Fibroblast of pulmonary artery (primary cell): ENCODE data around the gene CNTNAP2.

Experiments used
- DNase-seq: peaks from one replicate; pipeline ENCODE4 v3.0.0-alpha.2; 2010; ENCODE audit warnings: low read depth
- H3K4me3 ChIP-seq: replicated peaks from 2 replicates; pipeline ENCODE4 v1.5.1; 2011; ENCODE audit warnings: low read depth, mild to moderate bottlenecking, control low read depth, low read length, moderate library complexity
- CTCF ChIP-seq: IDR thresholded peaks from 2 replicates; pipeline ENCODE4 v1.5.1; 2011; ENCODE audit warnings: mild to moderate bottlenecking, control low read depth, low read length, inconsistent platforms; ENCODE audit errors: missing control alignments

CNTNAP2 gene

GRCh38 chr7:147432576-147432975 is 1316.0 kb downstream of the CNTNAP2 start:
- no peak for TF ChIP-seq CTCF
- DNase-seq: no peak

GRCh38 chr7:147436718-147437117 is 1320.1 kb downstream of the CNTNAP2 start:
- no peak overlapping the region for H3K4me3 ChIP-seq
- TF ChIP-seq CTCF: no peak
- DNase-seq: no peak

More at GRCh38 chr7:147432576-147432975, 1316.0 kb downstream of the CNTNAP2 start:
- H3K4me3 ChIP-seq: no peak overlapping the region

- DNase-seq: peak; percentile 14
- no peak overlapping the region for H3K4me3 ChIP-seq
- no peak for TF ChIP-seq CTCF
Measured at GRCh38 chr7:147438216-147438615, 1321.6 kb downstream of the CNTNAP2 start.

GRCh38 chr7:147443942-147444341 is 1327.3 kb downstream of the CNTNAP2 start:
- no peak for DNase-seq
- no peak for TF ChIP-seq CTCF
- no peak overlapping the region for H3K4me3 ChIP-seq

GRCh38 chr7:147452816-147453215 is 1336.2 kb downstream of the CNTNAP2 start:
- H3K4me3 ChIP-seq: no peak overlapping the region
- no peak for DNase-seq
- no peak for TF ChIP-seq CTCF

- no peak overlapping the region for H3K4me3 ChIP-seq
- DNase-seq: no peak
- TF ChIP-seq CTCF: no peak
Measured at GRCh38 chr7:147465223-147465622, 1348.6 kb downstream of the CNTNAP2 start.

- TF ChIP-seq CTCF: no peak
- DNase-seq: no peak
- H3K4me3 ChIP-seq: no peak overlapping the region
Measured at GRCh38 chr7:147472556-147472955, 1356.0 kb downstream of the CNTNAP2 start.
